ENCODE data around the gene PRKG1.

DNA sequence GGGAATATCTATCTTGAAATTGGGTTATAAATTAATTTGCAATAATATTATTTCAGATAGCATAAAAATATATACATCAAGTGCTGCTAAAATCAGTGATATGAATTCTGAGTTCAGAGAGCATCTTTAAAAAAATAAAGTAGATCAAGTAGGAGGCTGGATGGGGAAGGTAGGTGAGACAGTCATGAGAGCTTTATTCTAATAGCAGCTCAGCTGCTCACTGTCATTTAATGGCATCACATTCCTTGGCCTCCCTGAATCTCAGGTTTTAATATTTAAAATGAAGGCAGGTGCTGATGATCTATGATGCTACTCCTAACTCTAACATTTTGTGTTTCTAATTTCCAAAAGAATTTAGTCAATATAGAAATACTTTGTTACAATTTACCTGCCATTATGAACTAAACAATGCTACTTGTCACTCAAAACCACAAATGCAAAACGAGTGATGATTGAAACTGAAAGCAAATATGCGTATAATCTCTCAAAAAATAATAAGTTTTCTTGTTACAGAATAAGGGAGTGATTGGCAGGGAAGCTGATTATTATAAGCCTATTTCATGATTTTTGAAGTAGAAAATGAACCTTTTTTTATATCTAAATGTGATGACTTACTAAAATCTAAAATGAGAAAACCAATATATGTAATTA, 772.7 kb downstream of the PRKG1 start:
- no peak for TF ChIP-seq POLR2AphosphoS5 (IDR thresholded peaks at IDR 0.05; ENCODE audit: low read depth, low read length)
- TF ChIP-seq POLR2A (IDR thresholded peaks at IDR 0.05; ENCODE audit: low read depth, low read length) = no peak
- no peak for TF ChIP-seq TAF1 (IDR thresholded peaks at IDR 0.05; ENCODE audit: low read depth, low read length)
- TF ChIP-seq PAX5 (IDR thresholded peaks at IDR 0.05; ENCODE audit: insufficient read depth, low read length, severe bottlenecking) = no peak

All from GM12891 (cell line).